ENCODE data around the gene AQP6. TPM values are rescaled to one million over a fixed set of nuclear protein-coding genes. Genes with fewer than 3 reads are reported as not detected.

Gene AQP6
- total RNA-seq, 4 donors from 2014 or later: not detected

- Histone ChIP-seq H3K9me3 (no peaks in the 10 kb centered on the region), H3K27me3 (peaks cover 13% of the 10 kb centered on the region), H3K4me3 (no peak overlapping the region), H3K27ac (no peak overlapping the region), H3K4me1 (peaks cover 8% of the 10 kb centered on the region), H3K36me3 (no peaks in the 10 kb centered on the region)
- DNase-seq (ENCODE audit: low spot score in 2 of 2): no peak
- TF ChIP-seq POLR2A (IDR thresholded peaks at IDR 0.05): no peak
- TF ChIP-seq POLR2AphosphoS5 (IDR thresholded peaks at IDR 0.05): no peak
- TF ChIP-seq CTCF (IDR thresholded peaks at IDR 0.05): no peak
- TF ChIP-seq EP300 (IDR thresholded peaks at IDR 0.05): no peak
- WGBS: 90% methylated on average over 19 of the region's 19 CpGs
Observed at GRCh38 chr12:49973361-49973830, 649 bp downstream of the AQP6 start.

DNA sequence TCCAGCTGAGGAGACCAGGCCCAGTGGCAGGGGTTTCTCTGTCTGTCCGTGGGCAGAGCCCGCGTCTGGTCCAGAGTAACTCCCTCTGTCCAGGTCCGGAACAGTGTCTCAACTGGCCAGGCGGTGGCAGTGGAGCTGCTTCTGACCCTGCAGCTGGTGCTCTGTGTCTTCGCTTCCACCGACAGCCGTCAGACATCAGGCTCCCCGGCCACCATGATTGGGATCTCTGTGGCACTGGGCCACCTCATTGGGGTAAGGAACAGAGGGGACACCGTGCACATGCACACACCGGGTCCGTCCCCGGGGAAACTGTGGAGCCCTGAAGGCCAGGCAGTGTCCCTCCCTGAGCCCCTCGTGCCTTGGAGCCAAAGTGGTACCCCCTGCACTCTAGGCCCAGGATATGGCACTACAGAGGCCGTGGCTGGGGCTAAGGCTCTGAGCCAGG, 1.5 kb downstream of the AQP6 start:
- 40% methylated on average over 1 of the region's 15 CpGs for WGBS
- Histone ChIP-seq H3K36me3 (no peaks in the 10 kb centered on the region), H3K4me3 (no peak overlapping the region)

DNA sequence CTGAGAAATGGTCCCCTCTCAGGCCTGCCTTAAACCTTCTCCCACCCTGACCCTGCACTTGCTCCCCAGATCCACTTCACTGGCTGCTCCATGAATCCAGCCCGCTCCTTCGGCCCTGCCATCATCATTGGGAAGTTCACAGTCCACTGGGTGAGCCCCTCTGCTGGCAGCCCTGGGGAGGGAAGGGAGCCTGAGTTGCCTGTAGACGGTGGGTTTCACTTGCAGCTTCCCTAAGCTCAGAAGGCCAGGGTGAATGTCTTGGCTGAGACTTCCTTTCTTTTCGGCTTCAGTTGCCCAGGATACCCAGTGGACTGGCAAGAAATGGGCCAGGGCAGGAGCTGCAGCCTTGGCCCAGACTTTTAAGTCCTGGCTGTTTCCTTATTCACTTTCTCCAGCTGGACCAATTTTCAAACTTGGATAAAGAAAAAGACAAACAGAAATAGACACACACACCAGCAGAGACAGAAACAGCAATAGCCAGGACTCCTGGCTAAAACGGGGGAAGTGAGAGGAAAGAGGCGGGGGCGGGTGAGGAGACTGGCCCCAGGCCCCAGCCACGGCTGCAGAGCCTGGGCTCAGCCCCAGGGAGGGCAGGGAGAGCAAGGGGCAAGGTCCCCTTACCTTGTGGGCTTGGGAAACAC, 2.0 kb downstream of the AQP6 start:
- TF ChIP-seq EP300 (IDR thresholded peaks at IDR 0.05): no peak
- Histone ChIP-seq H3K9me3 (no peaks in the 10 kb centered on the region), H3K27ac (no peak overlapping the region), H3K36me3 (no peaks in the 10 kb centered on the region), H3K27me3 (peaks cover under 1% of the 10 kb centered on the region), H3K4me1 (peaks cover 8% of the 10 kb centered on the region), H3K4me3 (no peak overlapping the region)
- WGBS: 53% methylated on average over 8 of the region's 8 CpGs
- DNase-seq (ENCODE audit: low spot score in 2 of 2): no peak

More for the DNA sequence above, 1.5 kb downstream of the AQP6 start:
- H3K4me1 ChIP-seq: peaks cover 8% of the 10 kb centered on the region
- DNase-seq (ENCODE audit: low spot score in 2 of 2): no peak
- no peaks in the 10 kb centered on the region for H3K9me3 ChIP-seq
- no peak for TF ChIP-seq POLR2AphosphoS5 (IDR thresholded peaks at IDR 0.05)
- TF ChIP-seq POLR2A (IDR thresholded peaks at IDR 0.05): no peak
- peak in 1 of 2 donors; percentile 45 for TF ChIP-seq CTCF (IDR thresholded peaks at IDR 0.05)
- TF ChIP-seq EP300 (IDR thresholded peaks at IDR 0.05): no peak
- peaks cover 6% of the 10 kb centered on the region for H3K27me3 ChIP-seq
- no peak overlapping the region for H3K27ac ChIP-seq

DNA sequence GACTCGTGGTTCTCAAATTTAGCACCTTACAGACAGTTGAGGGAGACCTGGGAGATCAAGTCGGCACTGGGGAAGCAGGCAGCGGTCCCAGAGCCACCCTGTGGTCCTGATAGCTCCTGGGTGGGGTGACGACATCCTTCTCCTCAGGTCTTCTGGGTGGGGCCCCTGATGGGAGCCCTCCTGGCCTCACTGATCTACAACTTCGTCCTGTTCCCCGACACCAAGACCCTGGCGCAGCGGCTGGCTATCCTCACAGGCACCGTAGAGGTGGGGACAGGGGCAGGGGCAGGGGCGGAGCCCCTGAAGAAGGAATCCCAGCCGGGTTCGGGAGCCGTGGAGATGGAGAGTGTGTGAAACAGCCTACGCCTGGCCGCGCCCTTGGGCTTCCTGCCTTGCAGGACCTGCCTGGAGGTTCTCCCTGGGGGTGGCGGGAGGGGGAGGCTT, 2.6 kb downstream of the AQP6 start:
- Histone ChIP-seq H3K36me3 (no peaks in the 10 kb centered on the region), H3K4me1 (peaks cover 8% of the 10 kb centered on the region), H3K4me3 (no peak overlapping the region), H3K9me3 (no peaks in the 10 kb centered on the region), H3K27me3 (no peaks in the 10 kb centered on the region), H3K27ac (no peak overlapping the region)
- 39% methylated on average over 5 of the region's 17 CpGs for WGBS
- DNase-seq (ENCODE audit: low spot score in 2 of 2): no peak
- TF ChIP-seq POLR2AphosphoS5 (IDR thresholded peaks at IDR 0.05) (no peak), CTCF (IDR thresholded peaks at IDR 0.05) (no peak), EP300 (IDR thresholded peaks at IDR 0.05) (no peak), POLR2A (IDR thresholded peaks at IDR 0.05) (no peak)

GRCh38 chr12:49976557-49976956, 3.8 kb downstream of the AQP6 start:
- no peaks in the 10 kb centered on the region for H3K9me3 ChIP-seq
- H3K4me1 ChIP-seq: peaks cover 8% of the 10 kb centered on the region
- TF ChIP-seq CTCF (IDR thresholded peaks at IDR 0.05) (no peak), EP300 (IDR thresholded peaks at IDR 0.05) (no peak), POLR2AphosphoS5 (IDR thresholded peaks at IDR 0.05) (no peak), POLR2A (IDR thresholded peaks at IDR 0.05) (no peak)
- WGBS: 72% methylated on average over 2 of the region's 2 CpGs
- DNase-seq (ENCODE audit: low spot score in 2 of 2): no peak
- no peak overlapping the region for H3K27ac ChIP-seq
- no peaks in the 10 kb centered on the region for H3K36me3 ChIP-seq
- no peaks in the 10 kb centered on the region for H3K27me3 ChIP-seq
- no peak overlapping the region for H3K4me3 ChIP-seq
